HepG2 (cell line): ENCODE data around the gene LAMTOR2. TPM values are rescaled to one million over a fixed set of nuclear protein-coding genes. Genes with fewer than 3 reads are reported as not detected.

Experiments used
- ATAC-seq: fragments of 200-7000 bp; cut with Tn5 transposase; 3 replicates; pipeline ENCODE4 v1.9.1; 2020; ENCODE audit warnings: mild to moderate bottlenecking, moderate library complexity
- BruUV-seq: library from RNA; stranded (reverse); fragments of 400-500 nt; replicated peaks from 2 replicates; lab custom pipeline; 2021; lab: Mats Ljungman, UMichigan
- CTCF ChIA-PET: fragments of 300-600 bp; formaldehyde crosslinking; extraction: SDS; loops from one replicate; lab custom pipeline; 2021; ENCODE audit warnings: low total read pairs, inconsistent platforms, low intra/inter-chr PET ratio; lab: Yijun Ruan, JAX
- POLR2A ChIA-PET: fragments of 350-600 bp; sonication (Branson Sonifier 250); formaldehyde crosslinking; loops from one replicate; lab custom pipeline; 2020; ENCODE audit warnings: antibody characterized with exemption, inconsistent platforms; lab: Yijun Ruan, JAX
- DNase-seq: peaks from one replicate; pipeline ENCODE4 v3.0.0-alpha.2; 2015; ENCODE audit warnings: low spot score
- FAIRE-seq: peaks from 3 replicates; lab custom pipeline; 2011; peaks lifted over from hg19 to GRCh38; lab: Jason Lieb, UNC
- H2AFZ ChIP-seq: one replicate; pipeline ENCODE4 v1.6.1; 2011; ENCODE audit warnings: low read length, inconsistent platforms
- H3K27ac ChIP-seq: fragments of 300-600 bp; 3 replicates; pipeline ENCODE4 v1.8.0; 2011; ENCODE audit warnings: mixed run types, mild to moderate bottlenecking, mixed read lengths, low read length, inconsistent platforms; ENCODE audit not compliant: insufficient read depth; ENCODE audit errors: extremely low read length
- H3K27me3 ChIP-seq, 2 experiments: fragments of 200-600 bp in 1 of 2; 2 replicates in 1 of 2; 3 replicates in 1 of 2; pipeline versions ENCODE4 v1.6.0 to v1.8.0; 2011; ENCODE audit warnings: low read length in 2 of 2, mild to moderate bottlenecking in 2 of 2, moderate library complexity in 2 of 2, inconsistent platforms in 1 of 2; ENCODE audit not compliant: insufficient read depth in 2 of 2, control insufficient read depth in 1 of 2
- H3K36me3 ChIP-seq, 2 experiments: fragments of 200-600 bp in 1 of 2; replicated peaks in 1 of 2; 2 replicates in 1 of 2; 3 replicates in 1 of 2; pipeline versions ENCODE4 v1.5.1 to v1.8.0; 2011; ENCODE audit warnings: low read length in 2 of 2, inconsistent platforms in 1 of 2; ENCODE audit not compliant: insufficient read depth in 2 of 2, control insufficient read depth in 1 of 2
- H3K4me1 ChIP-seq: 2 replicates; pipeline ENCODE4 v1.5.1; 2012; ENCODE audit warnings: low read length, inconsistent platforms; ENCODE audit not compliant: insufficient read depth
- H3K4me2 ChIP-seq: 2 replicates; pipeline ENCODE4 v1.6.0; 2011; ENCODE audit warnings: low read depth, low read length, inconsistent platforms
- H3K4me3 ChIP-seq, 3 experiments: fragments of 200-600 bp in 1 of 3; sonication (generic), shearing (Covaris generic) in 1 of 3; replicated peaks in 1 of 3; 2 replicates each; pipeline ENCODE4 v1.5.1; 2011 to 2016; ENCODE audit warnings: low read length in 3 of 3, inconsistent platforms in 2 of 3, low read depth in 2 of 3, mild to moderate bottlenecking in 2 of 3, control low read depth in 1 of 3, mixed read lengths in 1 of 3; ENCODE audit not compliant: insufficient read depth in 1 of 3
- H3K79me2 ChIP-seq: one replicate; pipeline ENCODE4 v1.6.1; 2011; ENCODE audit warnings: low read length, inconsistent platforms; ENCODE audit not compliant: insufficient read depth
- H3K9ac ChIP-seq: 2 replicates; pipeline ENCODE4 v1.6.0; 2011; ENCODE audit warnings: mild to moderate bottlenecking, low read depth, low read length, inconsistent platforms; ENCODE audit not compliant: insufficient read depth
- H3K9me3 ChIP-seq: 2 replicates; pipeline ENCODE4 v1.5.1; 2012; ENCODE audit warnings: mild to moderate bottlenecking, low read length
- H4K20me1 ChIP-seq: 2 replicates; pipeline ENCODE4 v1.6.0; 2011; ENCODE audit warnings: inconsistent platforms, mild to moderate bottlenecking, low read length, moderate library complexity; ENCODE audit not compliant: insufficient read depth
- AGO1 ChIP-seq: fragments of 200-400 bp; formaldehyde crosslinking; IDR thresholded peaks from 2 replicates; pipeline ENCODE4 v1.6.1; 2017; ENCODE audit warnings: mild to moderate bottlenecking, low read depth, low read length, moderate library complexity; ENCODE audit not compliant: poor library complexity, severe bottlenecking
- ELF3 ChIP-seq: IDR thresholded peaks from 2 replicates; pipeline ENCODE4 v1.6.1; 2016; ENCODE audit warnings: missing genetic modification reagents, missing compliant biosample characterization
- ELK4 ChIP-seq: sonication (generic); formaldehyde crosslinking; IDR thresholded peaks from 2 replicates; pipeline ENCODE4 v1.9.0; 2021; ENCODE audit warnings: missing genetic modification reagents, borderline replicate concordance
- ETV5 ChIP-seq: IDR thresholded peaks from 2 replicates; pipeline ENCODE4 v1.6.1; 2018; ENCODE audit warnings: missing biosample characterization, missing genetic modification reagents, inconsistent platforms, borderline replicate concordance
- FLYWCH1 ChIP-seq: sonication (generic); formaldehyde crosslinking; IDR thresholded peaks from 2 replicates; pipeline ENCODE4 v1.8.1; 2023; ENCODE audit warnings: mild to moderate bottlenecking, missing genetic modification reagents
- HNF4A ChIP-seq: sonication (generic); formaldehyde crosslinking; IDR thresholded peaks from 2 replicates; pipeline ENCODE4 v1.4.0; 2020; ENCODE audit warnings: missing genetic modification reagents
- HNF4G ChIP-seq, 2 experiments: sonication (generic) in 1 of 2; formaldehyde crosslinking in 1 of 2; IDR thresholded peaks; 2 replicates each; pipeline versions ENCODE4 v1.4.0 to v1.6.1; 2011 to 2020; ENCODE audit warnings: borderline replicate concordance in 2 of 2, low read depth in 2 of 2, mild to moderate bottlenecking in 2 of 2, low read length in 1 of 2, missing genetic modification reagents in 1 of 2, moderate library complexity in 1 of 2
- PAXIP1 ChIP-seq: sonication (generic); formaldehyde crosslinking; conservative IDR thresholded peaks from 2 replicates; pipeline ENCODE4 v1.4.0; 2020; ENCODE audit warnings: mild to moderate bottlenecking, missing genetic modification reagents, moderate library complexity
- SAP130 ChIP-seq: IDR thresholded peaks from 2 replicates; pipeline ENCODE4 v1.6.1; 2016; ENCODE audit warnings: low read depth
- SOX6 ChIP-seq, 2 experiments: fragments of 450-650 bp in 1 of 2; sonication (generic) in 1 of 2; formaldehyde crosslinking in 1 of 2; IDR thresholded peaks; 2 replicates each; pipeline versions ENCODE4 v1.4.0 to v1.6.1; 2017 to 2020; ENCODE audit warnings: antibody characterized with exemption in 1 of 2, mild to moderate bottlenecking in 1 of 2, missing genetic modification reagents in 1 of 2
- SP5 ChIP-seq: IDR thresholded peaks from 2 replicates; pipeline ENCODE4 v1.6.1; 2016; ENCODE audit warnings: low read depth, borderline replicate concordance
- SRF ChIP-seq: IDR thresholded peaks from 2 replicates; pipeline ENCODE4 v1.6.1; 2011; ENCODE audit warnings: mild to moderate bottlenecking, low read depth, low read length, moderate library complexity
- TFAP4 ChIP-seq: sonication (generic); IDR thresholded peaks from 2 replicates; pipeline ENCODE4 v1.6.1; 2016; ENCODE audit warnings: low read depth, borderline replicate concordance
- ZNF263 ChIP-seq: sonication (generic); formaldehyde crosslinking; IDR thresholded peaks from 2 replicates; pipeline ENCODE4 v1.4.0; 2020; ENCODE audit warnings: missing genetic modification reagents
- ZNF674 ChIP-seq: sonication (generic); formaldehyde crosslinking; IDR thresholded peaks from 2 replicates; pipeline ENCODE4 v1.5.0; 2020; ENCODE audit warnings: low read depth, mild to moderate bottlenecking, missing genetic modification reagents
- ZNF703 ChIP-seq: sonication (generic); formaldehyde crosslinking; IDR thresholded peaks from 2 replicates; pipeline ENCODE4 v1.5.1; 2020; ENCODE audit warnings: missing genetic modification reagents, mild to moderate bottlenecking, moderate library complexity, borderline replicate concordance
- WGBS: methylation state at CpG from one replicate; pipeline ENCODE4 v1.1.6; 2017; ENCODE audit warnings: low lambda C conversion rate; 5-methylcytosine and 5-hydroxymethylcytosine counted together
- in situ Hi-C: cut with HindIII; loops from 2 replicates; pipeline ENCODE4 v1.10.0; 2017; ENCODE audit warnings: low pct_unique_long_range_greater_than_20kb; ENCODE audit not compliant: extremely low pct_ligation_motif_present
- intact Hi-C: fragments of 100-400 bp; cut with micrococcal nuclease; formaldehyde crosslinking; loops from one replicate; pipeline ENCODE4 v1.10.0; 2022; ENCODE audit not compliant: unreplicated experiment
- polyA plus RNA-seq, 8 experiments: library from polyadenylated mRNA; depleted of rRNA in 3 of 8; stranded (reverse) in 7 of 8; unstranded in 1 of 8; fragments of >200 nt; fragmentation: Illumina TruSeq in 4 of 8; extraction: Trizol in 4 of 8; gene quantifications; 2 replicates each; pipeline versions ENCODE4 v1.2.1 to v1.2.3, GENCODE V29; 2011 to 2016; ENCODE audit warnings: low read depth in 4 of 8, missing spikeins in 1 of 8, mixed read lengths in 1 of 8; ENCODE audit not compliant: insufficient read depth in 1 of 8
- total RNA-seq, 5 experiments: library from RNA; depleted of rRNA; stranded (reverse); fragments of >200 nt; fragmentation: Illumina TruSeq; extraction: Trizol; gene quantifications; 2 replicates each; pipeline ENCODE4 v1.2.3, GENCODE V29; 2016; ENCODE audit warnings: low read depth in 1 of 5

The LAMTOR2 gene
- total and polyA plus RNA-seq, 2 of the 13 experiments (the other 11 are each of a cell fraction or from before 2014, with no cell fraction given), result 36.5 to 66.4 TPM

- no peaks in the 10 kb centered on the region for H4K20me1 ChIP-seq
- TF ChIP-seq HNF4A (peak; percentile 60), ZNF263 (CRISPR knock-in tag) (peak; percentile 96), TFAP4 (no peak), FLYWCH1 (CRISPR knock-in tag) (no peak), SP5 (CRISPR knock-in tag) (peak; percentile 29; the same call in 1 of the 2 replicates), SAP130 (CRISPR knock-in tag) (peak; percentile 27; the same call in 1 of the 2 replicates), AGO1 (no peak), HNF4G (IDR thresholded peaks at IDR 0.05; ENCODE audit: borderline replicate concordance, low read depth, low read length) (peak; percentile 32; the same call in 1 of the 2 replicates), HNF4G (CRISPR knock-in tag; IDR thresholded peaks at IDR 0.05; ENCODE audit: borderline replicate concordance, low read depth) (no peak), ETV5 (CRISPR knock-in tag) (peak; percentile 38; the same call in 1 of the 2 replicates), SRF (peak; percentile 48; the same call in 1 of the 2 replicates), SOX6 (IDR thresholded peaks at IDR 0.05) (no peak), SOX6 (CRISPR knock-in tag; IDR thresholded peaks at IDR 0.05) (0 out of 2 replicates have a peak, but pooled peaks have one; percentile 27), ELF3 (CRISPR knock-in tag) (0 out of 2 replicates have a peak, but pooled peaks have one; percentile 25), ZNF674 (CRISPR knock-in tag) (no peak), ZNF703 (CRISPR knock-in tag) (no peak), PAXIP1 (CRISPR knock-in tag) (peak; percentile 41), ELK4 (no peak)
- BruUV-seq, result no TSS peak
- peak; percentile 90 for FAIRE-seq
- no peak for DNase-seq
- no peak overlapping the region for H3K4me3 ChIP-seq
- in situ Hi-C loops (no loop called here), intact Hi-C loops (loop anchor here (10.0 kb wide), 1 partner anchor 60 kb away; the partner anchor contains the start of gene RAB25)
- no peak overlapping the region for H3K27ac ChIP-seq
- WGBS, result 24% methylated on average over 4 of the region's 4 CpGs
- POLR2A ChIA-PET, result interaction anchor here (1.0 kb wide), 1 partner anchor 14 kb away, joined by 3 read pairs; no protein-coding TSS in a partner anchor
- no peaks in the 10 kb centered on the region for H3K79me2 ChIP-seq
- no peaks in the 10 kb centered on the region for H3K27me3 ChIP-seq
- no peak overlapping the region for H2AFZ ChIP-seq
- H3K9ac ChIP-seq, result no peak overlapping the region
- ATAC-seq, result peak; percentile 8
- peaks cover 75% of the 10 kb centered on the region for H3K4me1 ChIP-seq
- peak overlapping the region; percentile 39; the same call in 1 of the 2 replicates for H3K4me2 ChIP-seq
- H3K36me3 ChIP-seq, result peaks cover 3 to 6% of the 10 kb centered on the region in 2 experiments; a peak in 4 of 5 replicates
- H3K9me3 ChIP-seq, result no peaks in the 10 kb centered on the region
- CTCF ChIA-PET, result no interaction called here
These were observed 49.6 kb upstream of the LAMTOR2 start for GRCh38 chr1:156004843-156005584.
